ENCODE data around the gene CDH4.

The CDH4 gene

DNA sequence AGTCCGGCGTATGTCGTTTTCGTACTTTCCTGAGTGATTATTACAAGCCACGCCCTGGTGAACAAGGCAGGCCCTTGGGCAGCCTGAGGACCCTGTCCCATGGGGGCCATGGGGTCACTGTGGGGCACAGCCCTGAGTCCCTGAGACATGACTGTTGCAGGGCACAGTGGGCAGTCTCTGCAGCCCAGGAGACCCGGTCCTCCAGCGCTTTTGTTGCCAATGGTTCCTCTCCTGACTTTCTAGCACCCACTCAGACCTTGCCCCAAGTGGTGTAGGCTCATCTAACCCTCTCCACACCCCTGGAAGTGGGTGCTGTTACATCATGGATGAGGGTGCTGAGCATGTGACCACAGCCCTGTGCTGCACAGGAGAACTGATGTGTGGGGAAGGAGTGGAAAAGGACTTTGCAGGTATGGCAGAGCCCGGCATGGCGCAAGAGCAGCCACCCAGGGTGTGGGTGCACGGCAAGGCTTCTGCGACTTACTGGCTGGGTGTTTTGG, 494.1 kb downstream of the CDH4 start:
- DNase-seq = no peak

GRCh38 chr20:61746781-61747180, 494.7 kb downstream of the CDH4 start:
- no peak for DNase-seq

DNA sequence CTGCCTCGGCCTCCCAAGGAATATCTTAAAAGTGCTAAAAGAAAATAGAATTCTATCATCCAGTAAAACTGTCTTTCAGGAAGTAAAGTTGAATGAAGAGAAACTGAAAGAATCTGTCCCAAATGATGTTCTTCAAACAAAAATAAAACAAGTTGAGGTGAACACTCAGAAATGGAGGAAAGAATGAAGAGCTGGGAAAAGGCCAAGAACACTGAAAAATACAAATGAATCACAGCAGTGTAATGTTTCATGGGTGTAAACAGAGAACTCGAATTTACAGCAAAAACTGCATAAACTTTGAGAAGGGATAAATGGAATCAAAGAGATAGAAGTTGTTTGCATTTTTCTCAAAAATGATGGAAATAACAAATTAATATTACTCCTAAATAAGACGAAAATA, 496.3 kb downstream of the CDH4 start:
- no peak for DNase-seq

- no peak for DNase-seq
Measured at GRCh38 chr20:61749406-61750075, 497.5 kb downstream of the CDH4 start.

- no peak for DNase-seq
Measured at GRCh38 chr20:61750093-61750492, 498.0 kb downstream of the CDH4 start.

GRCh38 chr20:61752576-61752975, 500.5 kb downstream of the CDH4 start:
- DNase-seq = no peak

DNA sequence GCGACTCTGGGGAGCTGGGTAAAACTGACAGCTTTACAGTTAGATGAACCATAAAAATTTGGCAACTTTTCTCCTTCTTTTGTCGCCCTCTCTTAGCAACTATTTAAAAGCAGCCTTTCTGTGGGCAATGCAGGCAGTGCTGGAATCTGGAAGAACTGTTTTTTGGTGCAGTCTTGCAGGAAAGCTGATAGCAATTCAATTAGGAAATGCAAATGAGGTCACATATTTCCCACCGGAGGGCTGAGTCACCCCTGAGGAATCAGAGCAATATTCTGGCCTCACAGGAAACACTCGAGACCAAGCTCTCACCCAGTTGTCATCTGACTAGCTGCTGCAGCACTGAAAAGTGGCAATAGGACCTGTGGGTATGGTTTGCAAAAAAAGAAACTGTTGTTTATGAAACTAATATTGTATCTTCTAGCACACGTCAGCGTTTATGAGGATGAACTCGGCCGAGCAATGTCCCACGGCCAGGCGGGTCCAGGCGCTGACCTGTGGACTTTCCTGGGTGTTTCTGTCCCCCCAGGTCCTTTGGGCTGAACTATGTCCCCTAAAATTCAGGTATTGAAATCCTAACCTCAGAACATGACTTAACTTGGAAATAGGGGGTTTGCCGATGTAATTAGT, 501.4 kb downstream of the CDH4 start:
- no peak for DNase-seq

- no peak for DNase-seq
Measured at GRCh38 chr20:61753987-61754956, 502.2 kb downstream of the CDH4 start.

GRCh38 chr20:61754976-61755778, 503.1 kb downstream of the CDH4 start:
- no peak for DNase-seq

DNA sequence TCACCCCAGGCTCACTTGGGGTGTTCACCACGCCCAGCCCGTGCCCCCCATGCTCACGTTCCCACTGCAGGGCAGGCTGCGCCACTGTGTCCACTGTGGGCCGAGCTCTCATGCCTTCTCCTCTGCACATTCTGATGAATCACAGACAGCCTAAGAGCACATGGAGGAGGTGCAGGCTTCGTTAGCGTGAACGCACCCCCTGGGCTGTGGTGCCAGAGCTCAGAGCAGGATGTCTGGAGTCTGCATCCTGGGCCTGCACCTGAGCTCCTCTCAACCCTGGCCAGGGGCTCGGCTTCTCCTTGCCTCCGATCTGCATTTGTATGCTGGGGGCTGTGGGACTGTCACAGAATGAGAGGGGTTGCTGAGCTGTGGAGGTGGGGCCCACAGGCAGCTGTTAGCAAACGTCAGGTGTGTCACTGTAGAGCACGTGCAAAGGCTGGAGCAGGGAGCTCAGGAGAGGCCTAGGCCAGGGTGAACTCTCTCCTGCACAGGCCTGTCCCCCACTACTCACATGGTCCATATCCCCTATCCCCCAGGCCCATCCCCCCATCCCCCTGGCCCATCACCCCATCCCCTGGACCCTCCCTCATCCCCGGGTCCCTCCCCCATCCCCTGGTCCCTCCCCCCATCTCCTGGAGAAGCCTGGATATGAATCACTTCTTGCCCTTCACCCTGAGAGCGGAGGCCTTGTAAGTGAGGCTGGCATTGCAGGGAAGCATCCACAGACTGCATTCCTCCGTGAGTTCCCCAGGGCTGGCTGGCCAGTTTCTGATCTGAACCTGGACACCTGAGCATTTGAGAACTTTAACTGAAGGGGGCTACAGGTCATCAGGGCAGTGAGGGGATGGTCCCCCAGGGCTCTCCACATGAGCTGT, 504.1 kb downstream of the CDH4 start:
- DNase-seq = no peak

DNA sequence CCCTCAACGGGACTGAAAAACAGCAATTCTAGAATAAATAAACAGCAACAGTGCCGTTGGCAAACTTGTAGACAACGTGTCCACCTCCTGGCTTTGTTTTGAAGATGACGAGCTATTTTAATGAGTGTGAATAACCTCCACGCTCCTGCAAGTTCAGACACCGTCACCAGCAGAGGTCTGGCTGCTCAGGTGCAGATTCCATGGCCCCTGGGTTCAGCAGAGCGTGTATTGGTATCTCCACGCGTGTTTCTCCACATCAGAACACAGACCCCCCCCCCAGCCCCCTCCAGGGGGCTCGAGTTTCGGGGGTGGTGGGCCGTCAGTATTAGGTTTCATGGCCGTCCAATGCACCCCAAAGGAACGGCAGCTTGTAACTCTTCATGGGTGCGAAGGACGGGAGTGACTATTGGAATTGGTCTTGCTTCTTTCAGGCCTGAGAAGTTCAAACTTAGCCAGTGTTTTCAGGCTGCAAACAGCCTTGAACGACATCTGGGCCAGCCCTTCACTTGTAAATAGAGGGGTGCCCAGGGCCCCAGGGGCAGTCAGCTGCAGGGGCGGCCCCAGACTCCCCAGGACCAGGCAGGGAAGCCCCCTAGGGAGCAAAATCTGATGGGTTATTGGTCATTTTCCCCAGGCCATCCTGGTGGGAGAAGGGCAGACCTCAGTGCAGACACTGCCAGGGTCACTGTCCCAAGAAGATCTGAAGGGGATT, 505.1 kb downstream of the CDH4 start:
- DNase-seq = no peak

GRCh38 chr20:61757678-61758563, 505.9 kb downstream of the CDH4 start:
- DNase-seq = no peak

DNA sequence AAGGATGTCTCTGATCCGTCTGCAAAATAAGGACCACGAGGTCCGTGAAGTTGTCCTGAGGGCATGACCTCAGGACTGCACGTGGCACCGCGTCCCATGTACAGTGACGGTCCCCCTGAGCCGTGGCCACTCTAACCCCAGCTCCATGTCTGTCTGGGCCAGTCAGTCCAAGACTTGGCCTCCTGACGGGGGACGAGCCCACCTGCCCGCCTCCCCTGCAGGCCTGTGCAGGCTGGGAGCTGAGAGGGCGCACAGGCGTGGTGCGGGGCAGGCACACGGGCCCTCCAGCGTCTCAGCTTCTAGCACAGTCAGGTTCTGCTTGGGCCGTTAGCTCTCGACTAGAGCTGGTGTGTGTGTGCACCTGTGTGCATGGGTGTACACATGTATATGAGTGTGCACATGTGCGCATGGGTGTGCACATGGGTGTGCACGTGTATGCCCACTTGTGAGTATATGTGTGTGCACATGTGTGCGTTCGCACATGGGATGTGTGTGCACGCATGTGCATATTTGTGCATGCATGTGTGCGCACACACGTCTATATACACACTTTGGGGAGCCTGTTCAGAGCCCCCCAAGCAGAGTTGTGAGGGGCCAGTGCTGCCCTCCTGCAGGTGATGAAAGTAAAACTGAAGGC, 506.6 kb downstream of the CDH4 start:
- DNase-seq = no peak

- no peak for DNase-seq
Measured at GRCh38 chr20:61759286-61760065, 507.4 kb downstream of the CDH4 start.

- no peak for DNase-seq
Measured at GRCh38 chr20:61760321-61760720, 508.3 kb downstream of the CDH4 start.

DNA sequence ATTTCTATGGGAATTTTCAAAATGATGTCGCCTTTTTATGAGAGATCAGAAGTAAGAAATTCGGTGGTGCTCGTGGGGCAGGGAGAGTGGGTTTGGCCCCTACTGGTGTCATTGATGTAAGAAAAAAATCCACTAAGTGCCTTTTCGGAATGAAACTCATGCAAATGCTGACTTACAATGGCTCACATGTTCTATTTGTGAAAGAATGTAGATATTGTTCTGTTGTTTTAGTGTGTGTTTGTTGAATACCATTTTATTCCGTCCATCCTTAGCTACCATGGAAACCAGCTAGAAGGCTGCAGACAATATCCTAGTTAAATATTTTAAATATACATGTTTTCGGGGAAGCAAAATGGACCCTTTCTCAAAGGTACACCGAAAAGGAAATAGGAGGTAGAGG, 508.7 kb downstream of the CDH4 start:
- no peak for DNase-seq

DNA sequence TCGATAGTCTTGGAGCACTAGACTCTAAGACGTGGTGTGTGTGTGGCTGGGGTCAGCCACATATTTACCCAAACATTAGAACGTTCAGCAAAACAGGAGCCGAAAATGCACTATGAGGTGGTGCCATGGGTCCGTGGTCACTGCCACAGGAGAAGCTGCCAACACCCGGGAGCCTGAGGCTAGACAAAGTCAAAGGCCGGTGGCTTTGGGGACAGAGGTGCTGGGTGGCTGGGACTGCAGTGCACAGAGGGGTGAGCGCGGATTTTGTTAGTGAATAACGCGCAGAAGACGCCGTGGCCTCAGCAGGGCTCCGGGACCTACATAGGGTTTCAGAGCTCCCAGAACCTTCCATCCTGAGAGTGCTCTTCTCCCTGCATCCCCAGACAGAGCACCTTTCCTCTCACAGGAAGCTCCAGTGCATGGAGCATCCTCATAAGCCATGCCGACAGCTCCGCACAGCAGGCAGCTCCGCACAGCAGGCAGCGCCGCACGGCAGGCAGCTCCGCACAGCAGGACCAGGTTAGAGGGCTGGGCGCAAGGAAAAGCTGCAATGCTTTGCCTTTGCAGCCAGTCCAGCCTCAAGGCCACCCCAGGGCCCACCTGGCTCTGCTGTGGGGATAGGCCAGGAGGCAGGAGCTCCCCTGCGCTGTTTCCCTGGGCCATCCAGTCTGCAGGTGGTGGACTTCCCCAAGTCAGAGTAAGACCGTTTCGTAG, 509.5 kb downstream of the CDH4 start:
- DNase-seq = no peak

- DNase-seq = no peak
Measured at GRCh38 chr20:61762167-61762710, 510.2 kb downstream of the CDH4 start.
